GM12878 (cell line): ENCODE data around the gene SHCBP1L. TPM values are rescaled to one million over a fixed set of nuclear protein-coding genes. Genes with fewer than 3 reads are reported as not detected.

Source experiments
- ATAC-seq: fragments of 200-7000 bp; cut with Tn5 transposase; 3 replicates; pipeline ENCODE4 v1.9.1; 2020; ENCODE audit warnings: mild to moderate bottlenecking, moderate library complexity
- BruUV-seq: library from RNA; stranded (reverse); fragments of 400-500 nt; replicated peaks from 2 replicates; lab custom pipeline; 2021; lab: Mats Ljungman, UMichigan
- CTCF ChIA-PET: fragments of 300-600 bp; sonication (Branson Sonifier 250); formaldehyde crosslinking; extraction: SDS; loops from one replicate; lab custom pipeline; 2021; ENCODE audit warnings: inconsistent platforms; lab: Yijun Ruan, JAX
- POLR2A ChIA-PET: fragments of 350-600 bp; formaldehyde crosslinking; extraction: SDS; loops from one replicate; lab custom pipeline; 2021; ENCODE audit warnings: inconsistent platforms; lab: Charles Lee
- RAD21 ChIA-PET: fragments of 300-600 bp; sonication (Branson Sonifier 250); formaldehyde crosslinking; loops from one replicate; lab custom pipeline; 2023; ENCODE audit warnings: antibody characterized with exemption; ENCODE audit not compliant: unreplicated experiment; lab: Charles Lee
- SMC1A ChIA-PET: fragments of 300-600 bp; sonication (Branson Sonifier 250); formaldehyde crosslinking; loops from one replicate; lab custom pipeline; 2023; ENCODE audit not compliant: unreplicated experiment, uncharacterized antibody; lab: Charles Lee
- DNase-seq: peaks from one replicate; pipeline ENCODE4 v3.0.0-alpha.2; 2011; ENCODE audit warnings: low read depth, low spot score
- FAIRE-seq: peaks from 3 replicates; lab custom pipeline; 2011; peaks lifted over from hg19 to GRCh38; lab: Jason Lieb, UNC
- H2AFZ ChIP-seq: 2 replicates; pipeline ENCODE4 v1.6.0; 2011; ENCODE audit warnings: low read depth, low read length, control low read depth; ENCODE audit not compliant: control insufficient read depth
- H3K27ac ChIP-seq: 2 replicates; pipeline ENCODE4 v1.5.1; 2011; ENCODE audit warnings: control low read depth; ENCODE audit not compliant: control insufficient read depth, insufficient read depth
- H3K27me3 ChIP-seq, 2 experiments: replicated peaks in 1 of 2; 2 replicates each; pipeline versions ENCODE4 v1.6.0 to v1.6.1; 2011; ENCODE audit warnings: low read length in 1 of 2; ENCODE audit not compliant: control insufficient read depth in 2 of 2, insufficient read depth in 2 of 2
- H3K36me3 ChIP-seq, 2 experiments: 2 replicates each; pipeline ENCODE4 v1.5.1; 2011; ENCODE audit warnings: low read length in 1 of 2; ENCODE audit not compliant: control insufficient read depth in 2 of 2, insufficient read depth in 2 of 2
- H3K4me1 ChIP-seq: 2 replicates; pipeline ENCODE4 v1.6.1; 2011; ENCODE audit warnings: mild to moderate bottlenecking, low read length, moderate library complexity, mixed read lengths; ENCODE audit not compliant: control insufficient read depth, insufficient read depth
- H3K4me2 ChIP-seq: 2 replicates; pipeline ENCODE4 v1.6.0; 2011; ENCODE audit warnings: control low read depth; ENCODE audit not compliant: control insufficient read depth, insufficient read depth
- H3K4me3 ChIP-seq: fragments of 200-600 bp; sonication (generic); 2 replicates; pipeline ENCODE4 v1.5.1; 2016
- H3K79me2 ChIP-seq: 2 replicates; pipeline ENCODE4 v1.6.0; 2011; ENCODE audit warnings: low read length; ENCODE audit not compliant: control insufficient read depth, insufficient read depth
- H3K9ac ChIP-seq: 2 replicates; pipeline ENCODE4 v1.8.0; 2011; ENCODE audit warnings: low read length, control low read depth, mixed read lengths; ENCODE audit not compliant: control insufficient read depth, insufficient read depth
- H3K9me3 ChIP-seq: replicated peaks from 3 replicates; pipeline ENCODE4 v1.5.1; 2011; ENCODE audit warnings: mild to moderate bottlenecking, low read length; ENCODE audit not compliant: control insufficient read depth, insufficient read depth
- H4K20me1 ChIP-seq: 2 replicates; pipeline ENCODE4 v1.6.0; 2011; ENCODE audit not compliant: control insufficient read depth, insufficient read depth
- CHD1 ChIP-seq: IDR thresholded peaks from 2 replicates; pipeline ENCODE4 v1.6.1; 2012; ENCODE audit warnings: low read depth, low read length, improper control_type of control experiment
- EP300 ChIP-seq, 2 experiments: fragments of 150-350 bp in 1 of 2; IDR thresholded peaks; 2 replicates each; pipeline ENCODE4 v1.6.1; 2011 to 2012; ENCODE audit warnings: low read depth in 2 of 2, low read length in 2 of 2, borderline replicate concordance in 1 of 2, improper control_type of control experiment in 1 of 2, inconsistent platforms in 1 of 2; ENCODE audit not compliant: control insufficient read depth in 1 of 2
- MEF2B ChIP-seq: fragments of 450-650 bp; IDR thresholded peaks from 2 replicates; pipeline ENCODE4 v1.6.1; 2018; ENCODE audit warnings: mild to moderate bottlenecking, moderate library complexity; ENCODE audit not compliant: partially characterized antibody, poor library complexity, severe bottlenecking
- MTA2 ChIP-seq: fragments of 450-650 bp; IDR thresholded peaks from 2 replicates; pipeline ENCODE4 v1.6.1; 2016; ENCODE audit warnings: low read depth, mild to moderate bottlenecking, moderate library complexity
- NR2C1 ChIP-seq: fragments of 450-650 bp; IDR thresholded peaks from 2 replicates; pipeline ENCODE4 v1.6.1; 2017; ENCODE audit warnings: antibody characterized with exemption, mild to moderate bottlenecking, moderate library complexity
- NRF1 ChIP-seq: conservative IDR thresholded peaks from 2 replicates; pipeline ENCODE4 v1.6.1; 2011; ENCODE audit warnings: mild to moderate bottlenecking, low read depth, low read length, improper control_type of control experiment
- PML ChIP-seq: IDR thresholded peaks from 2 replicates; pipeline ENCODE4 v1.6.1; 2012; ENCODE audit warnings: low read length, inconsistent platforms
- RAD51 ChIP-seq: fragments of 450-650 bp; IDR thresholded peaks from 2 replicates; pipeline ENCODE4 v1.6.1; 2016; ENCODE audit warnings: moderate library complexity, mild to moderate bottlenecking, inconsistent platforms
- SRF ChIP-seq, 2 experiments: IDR thresholded peaks; 2 replicates each; pipeline ENCODE4 v1.6.1; 2011; ENCODE audit warnings: low read depth in 2 of 2, low read length in 2 of 2, mild to moderate bottlenecking in 1 of 2, moderate library complexity in 1 of 2
- WRNIP1 ChIP-seq: IDR thresholded peaks from 2 replicates; pipeline ENCODE4 v1.6.1; 2011; ENCODE audit warnings: low read depth, low read length, improper control_type of control experiment, borderline replicate concordance
- YBX1 ChIP-seq: fragments of 450-650 bp; IDR thresholded peaks from 2 replicates; pipeline ENCODE4 v1.6.1; 2016; ENCODE audit warnings: antibody characterized with exemption
- ZNF24 ChIP-seq: fragments of 450-650 bp; IDR thresholded peaks from 2 replicates; pipeline ENCODE4 v1.6.1; 2017; ENCODE audit warnings: antibody characterized with exemption, mild to moderate bottlenecking
- ZNF274 ChIP-seq: IDR thresholded peaks from one replicate; pipeline ENCODE4 v1.8.0; 2011; ENCODE audit not compliant: insufficient read length, insufficient read depth
- WGBS: methylation state at CpG from one replicate; pipeline ENCODE4 v1.1.6; 2016; ENCODE audit warnings: low lambda C conversion rate; ENCODE audit not compliant: insufficient replicate concordance, insufficient coverage; ENCODE audit errors: missing lambda C conversion rate; 5-methylcytosine and 5-hydroxymethylcytosine counted together
- in situ Hi-C: fragments of 300-500 bp; cut with MboI; formaldehyde crosslinking; loops from 9 replicates; pipeline ENCODE4 v1.14.3; 2018; ENCODE audit warnings: mixed read lengths
- intact Hi-C: fragments of 100-400 bp; cut with micrococcal nuclease; formaldehyde crosslinking; loops from one replicate; pipeline ENCODE4 v1.14.2; 2022; ENCODE audit not compliant: unreplicated experiment
- polyA plus RNA-seq, 11 experiments: library from polyadenylated mRNA; depleted of rRNA in 4 of 11; unstranded in 6 of 11; stranded (reverse) in 5 of 11; fragments of >200 nt; fragmentation: Nextera tagmentation in 4 of 11; fragmentation: Illumina TruSeq in 1 of 11; extraction: Ambion mirVana in 4 of 11; extraction: Trizol in 1 of 11; gene quantifications; 1 replicate in 1 of 11; 2 replicates in 10 of 11; pipeline versions ENCODE4 v1.2.1 to v1.2.3, GENCODE V29; 2011 to 2016; ENCODE audit warnings: inconsistent platforms in 2 of 11, missing spikeins in 2 of 11, low read depth in 1 of 11
- total RNA-seq, 4 experiments: library from RNA; depleted of rRNA in 3 of 4; stranded (reverse); fragments of >200 nt in 3 of 4; fragmentation: Illumina TruSeq in 1 of 4; extraction: Trizol in 1 of 4; gene quantifications; 2 replicates each; pipeline versions ENCODE4 v1.2.1 to v1.2.3, GENCODE V29; 2013 to 2021
- TF ChIP-seq, protein P1 (sequence below): fragments of 450-650 bp; IDR thresholded peaks from 2 replicates; pipeline ENCODE4 v1.6.1; 2016; ENCODE audit warnings: mild to moderate bottlenecking
- TF ChIP-seq, protein P2 (sequence below): IDR thresholded peaks from 2 replicates; pipeline ENCODE4 v1.6.1; 2012; ENCODE audit warnings: low read depth, low read length, improper control_type of control experiment

SHCBP1L gene
- total and polyA plus RNA-seq, 10 of the 15 experiments (the other 5 are each of a cell fraction or from before 2014, with no cell fraction given): not detected

DNA sequence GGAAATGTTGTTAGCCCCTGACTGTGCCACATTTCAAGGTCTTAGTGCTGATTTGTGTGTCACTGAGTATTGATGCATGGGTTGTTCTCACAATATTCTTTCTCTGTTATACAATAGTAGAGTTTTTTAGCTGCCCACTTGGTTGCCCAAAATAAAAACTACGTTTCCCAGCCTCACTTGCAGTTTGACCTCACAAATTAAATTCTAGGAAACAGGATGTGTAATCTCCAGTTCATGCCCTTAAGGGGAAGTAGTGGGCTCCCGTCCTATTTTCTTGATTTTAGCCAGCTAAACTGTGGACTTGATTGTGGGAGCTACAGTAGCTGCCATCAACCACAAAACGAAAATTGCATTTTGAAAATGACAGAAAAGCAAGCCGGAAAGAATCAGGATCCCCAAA is 42.9 kb upstream of the SHCBP1L start:
- FAIRE-seq: no peak
- no TSS peak for BruUV-seq
- CTCF ChIA-PET: no interaction called here
- no peaks in the 10 kb centered on the region for H4K20me1 ChIP-seq
- H3K36me3 ChIP-seq: no peaks in the 10 kb centered on the region
- TF ChIP-seq SRF (IDR thresholded peaks at IDR 0.05; ENCODE audit: low read depth in 2 of 2, low read length in 2 of 2) (0 out of 4 replicates have a peak, but pooled peaks of 1 of the 2 experiments have one; percentile 30), PML (no peak), NR2C1 (peak; percentile 68), CHD1 (no peak)
- H2AFZ ChIP-seq: no peak overlapping the region; the same call in 1 of the 2 replicates
- RAD21 ChIA-PET: no interaction called here
- H3K9ac ChIP-seq: no peak overlapping the region
- no peak; the same call in 2 of the 3 replicates for ATAC-seq
- in situ Hi-C loops: no loop called here
- no peaks in the 10 kb centered on the region for H3K27me3 ChIP-seq
- intact Hi-C loops: no loop called here
- SMC1A ChIA-PET: interaction anchor here (1.1 kb wide), 1 partner anchor 8 kb away, joined by 4 read pairs; no protein-coding TSS in a partner anchor
- POLR2A ChIA-PET: no interaction called here
- no peak overlapping the region for H3K27ac ChIP-seq
- H3K4me3 ChIP-seq: no peak overlapping the region
- no peaks in the 10 kb centered on the region for H3K4me1 ChIP-seq
- H3K79me2 ChIP-seq: no peaks in the 10 kb centered on the region
- H3K9me3 ChIP-seq: no peaks in the 10 kb centered on the region
- 29% methylated on average over 4 of the region's 4 CpGs for WGBS
- H3K4me2 ChIP-seq: no peak overlapping the region
- no peak for DNase-seq

DNA sequence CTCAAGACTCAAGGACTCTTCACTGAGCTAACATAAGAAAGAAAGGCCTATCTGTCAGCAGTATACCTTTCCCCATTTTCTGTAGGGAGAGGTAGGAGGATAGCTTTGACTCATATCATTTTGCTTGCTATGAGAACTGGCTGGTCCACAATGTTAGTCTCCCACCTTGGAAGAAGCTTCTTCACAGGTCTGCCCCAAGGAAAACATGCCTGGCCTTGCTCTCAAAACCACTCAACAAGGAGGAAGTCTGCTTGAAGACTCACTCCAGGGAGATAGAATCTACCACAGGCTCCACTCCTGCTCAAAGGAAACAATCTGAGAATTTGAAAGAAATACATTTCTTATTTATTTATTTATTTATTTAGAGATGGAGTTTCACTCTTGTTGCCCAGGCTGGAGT is 40.8 kb upstream of the SHCBP1L start:
- H3K4me2 ChIP-seq: no peak overlapping the region
- CTCF ChIA-PET: no interaction called here
- no peak overlapping the region for H3K27ac ChIP-seq
- POLR2A ChIA-PET: no interaction called here
- SMC1A ChIA-PET: interaction anchor here (0.6 kb wide), 1 partner anchor 529 kb away, joined by 3 read pairs; no protein-coding TSS in a partner anchor
- H2AFZ ChIP-seq: no peak overlapping the region
- FAIRE-seq: no peak
- RAD21 ChIA-PET: no interaction called here
- no peaks in the 10 kb centered on the region for H3K79me2 ChIP-seq
- no peak overlapping the region for H3K4me3 ChIP-seq
- in situ Hi-C loops: no loop called here
- DNase-seq: no peak
- H3K9me3 ChIP-seq: no peaks in the 10 kb centered on the region
- intact Hi-C loops: no loop called here
- no peak overlapping the region for H3K9ac ChIP-seq
- H3K27me3 ChIP-seq: no peaks in the 10 kb centered on the region
- no peaks in the 10 kb centered on the region for H4K20me1 ChIP-seq
- no peaks in the 10 kb centered on the region for H3K4me1 ChIP-seq
- no TSS peak for BruUV-seq
- no peak for ATAC-seq
- H3K36me3 ChIP-seq: no peaks in the 10 kb centered on the region
- TF ChIP-seq ZNF24 (no peak), MTA2 (no peak), YBX1 (no peak), RAD51 (no peak), NRF1 (no peak), ZNF274 (no peak), MEF2B (no peak), WRNIP1 (no peak), EP300 (IDR thresholded peaks at IDR 0.05; ENCODE audit: borderline replicate concordance in 1 of 2, control insufficient read depth in 1 of 2, low read depth in 2 of 2, low read length in 2 of 2) (no peak)
- TF ChIP-seq, protein P1, sequence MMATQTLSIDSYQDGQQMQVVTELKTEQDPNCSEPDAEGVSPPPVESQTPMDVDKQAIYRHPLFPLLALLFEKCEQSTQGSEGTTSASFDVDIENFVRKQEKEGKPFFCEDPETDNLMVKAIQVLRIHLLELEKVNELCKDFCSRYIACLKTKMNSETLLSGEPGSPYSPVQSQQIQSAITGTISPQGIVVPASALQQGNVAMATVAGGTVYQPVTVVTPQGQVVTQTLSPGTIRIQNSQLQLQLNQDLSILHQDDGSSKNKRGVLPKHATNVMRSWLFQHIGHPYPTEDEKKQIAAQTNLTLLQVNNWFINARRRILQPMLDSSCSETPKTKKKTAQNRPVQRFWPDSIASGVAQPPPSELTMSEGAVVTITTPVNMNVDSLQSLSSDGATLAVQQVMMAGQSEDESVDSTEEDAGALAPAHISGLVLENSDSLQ: no peak
- TF ChIP-seq, protein P2, sequence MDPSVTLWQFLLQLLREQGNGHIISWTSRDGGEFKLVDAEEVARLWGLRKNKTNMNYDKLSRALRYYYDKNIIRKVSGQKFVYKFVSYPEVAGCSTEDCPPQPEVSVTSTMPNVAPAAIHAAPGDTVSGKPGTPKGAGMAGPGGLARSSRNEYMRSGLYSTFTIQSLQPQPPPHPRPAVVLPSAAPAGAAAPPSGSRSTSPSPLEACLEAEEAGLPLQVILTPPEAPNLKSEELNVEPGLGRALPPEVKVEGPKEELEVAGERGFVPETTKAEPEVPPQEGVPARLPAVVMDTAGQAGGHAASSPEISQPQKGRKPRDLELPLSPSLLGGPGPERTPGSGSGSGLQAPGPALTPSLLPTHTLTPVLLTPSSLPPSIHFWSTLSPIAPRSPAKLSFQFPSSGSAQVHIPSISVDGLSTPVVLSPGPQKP: no peak
